ENCODE data around the gene POLR2J2. TPM values are rescaled to one million over a fixed set of nuclear protein-coding genes. Genes with fewer than 3 reads are reported as not detected.

Gene POLR2J2
- total RNA-seq, result 4.4 TPM

DNA sequence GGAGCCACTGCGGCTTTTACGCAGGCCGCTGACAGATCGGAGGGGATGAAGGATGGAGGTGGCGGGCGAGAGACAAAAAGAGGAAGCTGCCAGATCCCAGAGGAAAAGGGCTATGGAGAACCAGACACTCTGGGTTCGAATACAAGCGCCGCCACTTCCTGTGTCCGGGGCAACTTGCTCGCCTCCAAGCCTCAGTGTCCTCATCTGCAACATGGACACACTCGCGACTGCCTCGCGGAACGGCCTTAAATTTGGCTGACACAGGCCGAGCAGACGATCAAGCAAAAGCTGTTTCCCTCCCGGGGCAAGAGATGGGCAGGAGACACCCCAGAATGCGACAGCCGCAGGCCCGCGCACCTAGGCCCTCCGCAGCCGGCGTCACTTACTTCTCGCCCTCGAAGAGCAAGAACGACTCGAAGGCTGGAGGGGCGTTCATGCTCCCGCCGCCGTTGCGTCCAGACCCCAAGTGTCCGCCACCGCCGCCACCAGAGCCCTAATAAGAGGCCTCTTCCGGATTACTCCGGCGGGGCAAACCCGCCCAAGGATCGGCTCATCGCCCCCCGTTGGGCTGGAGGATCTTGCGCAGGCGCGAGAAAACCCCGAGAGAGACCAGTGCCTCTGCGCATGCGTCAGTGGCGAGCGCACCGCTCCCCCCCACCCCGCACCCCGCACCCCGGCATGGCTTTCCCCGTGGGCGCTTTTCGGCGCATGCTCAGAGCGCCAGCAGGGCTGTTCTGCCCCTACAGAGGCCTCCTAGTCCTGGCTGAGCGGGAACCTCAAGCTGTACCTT is at the start of gene POLR2J2:
POLR2J2 (minus strand) TSS at position 498 of the 790 bp plus-strand sequence; CDS start at position 436, 62 bp downstream.

DNA sequence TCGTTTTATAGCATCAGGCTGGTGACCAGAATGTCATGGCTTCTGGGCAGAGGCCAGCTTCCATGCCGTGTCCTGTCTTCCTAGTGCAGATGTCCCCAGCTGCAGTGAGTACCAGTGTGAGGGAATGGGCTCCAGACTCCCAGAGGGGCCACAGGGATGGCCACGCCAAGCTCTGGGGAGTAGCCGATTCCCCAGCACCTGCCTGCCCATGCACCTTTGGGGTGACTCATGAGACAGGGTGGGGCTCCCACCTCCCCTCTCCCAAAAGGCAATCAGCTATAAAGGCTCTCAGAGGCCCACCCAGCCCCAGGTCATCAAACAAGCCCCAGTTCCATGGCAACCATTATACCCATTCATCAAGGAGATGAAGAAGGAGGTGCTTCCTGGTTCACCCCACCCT is 21.5 kb downstream of the POLR2J2 start, which contains the start of gene SPDYE2B:
SPDYE2B (plus strand) TSS at position 396 of the 400 bp plus-strand sequence. CDS start 2,030 bp downstream, outside the sequence.

DNA sequence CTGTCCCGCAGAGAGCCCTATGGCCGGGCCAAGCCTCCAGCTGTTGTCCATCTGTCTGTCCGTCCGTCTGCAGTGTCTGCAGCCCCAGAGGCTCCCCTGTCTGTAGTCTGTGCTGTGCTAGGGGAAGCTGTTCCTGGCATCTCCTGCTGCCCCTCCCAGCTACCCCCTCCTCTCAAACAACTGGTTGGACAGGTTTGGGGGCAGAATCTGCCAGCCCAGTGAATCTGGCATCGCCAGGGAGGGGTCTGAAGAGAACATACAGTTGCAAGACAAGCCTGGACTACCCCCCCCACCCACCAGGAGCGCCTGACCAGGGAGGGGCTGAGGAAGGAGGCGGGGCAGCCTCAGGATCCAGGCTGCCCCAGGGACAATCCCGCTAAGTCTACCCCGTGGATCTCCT is 28.8 kb downstream of the POLR2J2 start, which contains the start of gene UPK3BL1:
UPK3BL1 (minus strand) TSS at position 101 of the 400 bp plus-strand sequence; CDS start at position 51, 50 bp downstream.

DNA sequence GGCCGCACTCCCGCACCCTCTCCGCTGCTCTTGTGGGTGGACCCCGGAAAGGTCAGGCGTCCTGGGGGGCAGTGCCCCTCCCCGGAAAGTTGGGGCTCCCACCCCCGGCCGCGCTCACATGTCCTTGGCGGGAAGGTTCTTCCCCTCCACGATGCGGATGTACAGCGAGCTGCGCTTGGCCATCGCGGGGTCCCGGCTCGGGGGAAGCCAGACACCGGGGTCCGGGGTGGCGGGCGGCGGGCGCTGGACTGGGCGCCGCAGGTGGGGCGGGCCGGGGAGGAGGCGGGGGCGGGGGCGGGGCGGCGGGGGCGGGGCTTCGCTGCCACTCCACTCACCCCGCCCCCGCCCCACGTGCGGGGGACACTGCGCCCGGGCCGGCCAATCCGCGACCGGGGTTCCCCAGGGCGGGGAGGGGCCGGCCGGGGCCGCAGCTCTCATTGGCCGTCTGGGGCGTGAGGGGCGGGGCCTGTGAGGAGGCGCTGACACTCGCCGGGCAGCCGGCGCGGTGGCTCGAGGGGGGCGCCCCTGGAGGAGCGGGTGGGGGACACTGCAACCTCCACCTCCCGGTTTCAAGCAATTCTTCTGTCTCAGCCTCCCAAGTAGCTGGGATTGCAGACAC is 54.8 kb downstream of the POLR2J2 start, which contains the start of gene RASA4:
RASA4 (minus strand) TSS at position 250 of the 619 bp plus-strand sequence; CDS start at position 183, 67 bp downstream.

Small RNA genes within 50 kb of the gene (small RNA-seq; reads per million reads assigned to genes)
- not detected for gene AC105052.3 (ENCODE audit: low replicate concordance)
- gene UPK3BL1 (ENCODE audit: low replicate concordance), result not detected

Other genes with a start within 250 kb of the POLR2J2 start
- 29.8 TPM for gene ORAI2, start 238.1 kb downstream of the POLR2J2 start, total RNA-seq
- 19.9 TPM for gene ALKBH4, start 206.8 kb downstream of the POLR2J2 start, total RNA-seq
- gene LRWD1, start 206.7 kb downstream of the POLR2J2 start, total RNA-seq, result 21.9 TPM
- gene POLR2J, start 192.7 kb downstream of the POLR2J2 start, total RNA-seq, result 22.0 TPM
- gene RASA4B, start 153.9 kb downstream of the POLR2J2 start, total RNA-seq, result 18.7 TPM
- 17.8 TPM for gene UPK3BL2, start 128.0 kb downstream of the POLR2J2 start, total RNA-seq
- gene SPDYE2, start 120.4 kb downstream of the POLR2J2 start, total RNA-seq, result not detected
- gene POLR2J3, start 99.1 kb downstream of the POLR2J2 start, total RNA-seq, result 48.5 TPM
- 55.5 TPM for gene RASA4, start 54.9 kb downstream of the POLR2J2 start, total RNA-seq
- gene UPK3BL1, start 28.9 kb downstream of the POLR2J2 start, total RNA-seq, result 41.7 TPM
- gene SPDYE2B, start 21.3 kb downstream of the POLR2J2 start, total RNA-seq, result not detected
- 19.5 TPM for gene FAM185A, start 77.3 kb upstream of the POLR2J2 start, total RNA-seq
- gene LRRC17, start 241.3 kb upstream of the POLR2J2 start, total RNA-seq, result 41.7 TPM